HG02610 (cell line): ENCODE results near the gene ST6GALNAC2.
A peak's percentile ranks its signal among the peaks of the same experiment; 100 is the strongest.

Experiments
- ATAC-seq: cut with Tn5 transposase; IDR thresholded peaks from one replicate; pipeline ENCODE4 v1.9.1; 2021; ENCODE audit warnings: mild to moderate bottlenecking, moderate library complexity; ENCODE audit not compliant: unreplicated experiment

Gene ST6GALNAC2

GRCh38 chr17:76557368-76558197 lies 28.1 kb downstream of the ST6GALNAC2 start:
- peak; percentile 76 for ATAC-seq

- no peak for ATAC-seq
Measured at GRCh38 chr17:76556765-76557367, 28.8 kb downstream of the ST6GALNAC2 start.

GRCh38 chr17:76554131-76554530 lies 31.5 kb downstream of the ST6GALNAC2 start:
- ATAC-seq = no peak

- no peak for ATAC-seq
Measured at GRCh38 chr17:76553178-76553908, 32.3 kb downstream of the ST6GALNAC2 start.

- ATAC-seq = no peak
Measured at GRCh38 chr17:76551685-76552084, 34.0 kb downstream of the ST6GALNAC2 start.

- ATAC-seq = no peak
Measured at GRCh38 chr17:76550712-76551615, 34.7 kb downstream of the ST6GALNAC2 start.

GRCh38 chr17:76549539-76549938 lies 36.1 kb downstream of the ST6GALNAC2 start:
- ATAC-seq = no peak

- ATAC-seq = no peak
Measured at GRCh38 chr17:76549215-76549518, 36.5 kb downstream of the ST6GALNAC2 start.

- ATAC-seq = no peak
Measured at GRCh38 chr17:76548378-76549214, 37.1 kb downstream of the ST6GALNAC2 start.

GRCh38 chr17:76547642-76548202 lies 37.9 kb downstream of the ST6GALNAC2 start:
- no peak for ATAC-seq

GRCh38 chr17:76547183-76547641 lies 38.4 kb downstream of the ST6GALNAC2 start:
- ATAC-seq = no peak

- no peak for ATAC-seq
Measured at GRCh38 chr17:76546556-76547182, 39.0 kb downstream of the ST6GALNAC2 start.

GRCh38 chr17:76545918-76546555 lies 39.6 kb downstream of the ST6GALNAC2 start:
- no peak for ATAC-seq

GRCh38 chr17:76544546-76545365 lies 40.9 kb downstream of the ST6GALNAC2 start:
- no peak for ATAC-seq

- ATAC-seq = no peak
Measured at GRCh38 chr17:76543826-76544545, 41.7 kb downstream of the ST6GALNAC2 start.

- ATAC-seq = no peak
Measured at GRCh38 chr17:76543482-76543825, 42.2 kb downstream of the ST6GALNAC2 start.

GRCh38 chr17:76542984-76543383 lies 42.7 kb downstream of the ST6GALNAC2 start:
- ATAC-seq = no peak
